ENCODE results near the gene AMBN.
A peak's percentile ranks its signal among the peaks of the same experiment; 100 is the strongest.

Gene AMBN, protein sequence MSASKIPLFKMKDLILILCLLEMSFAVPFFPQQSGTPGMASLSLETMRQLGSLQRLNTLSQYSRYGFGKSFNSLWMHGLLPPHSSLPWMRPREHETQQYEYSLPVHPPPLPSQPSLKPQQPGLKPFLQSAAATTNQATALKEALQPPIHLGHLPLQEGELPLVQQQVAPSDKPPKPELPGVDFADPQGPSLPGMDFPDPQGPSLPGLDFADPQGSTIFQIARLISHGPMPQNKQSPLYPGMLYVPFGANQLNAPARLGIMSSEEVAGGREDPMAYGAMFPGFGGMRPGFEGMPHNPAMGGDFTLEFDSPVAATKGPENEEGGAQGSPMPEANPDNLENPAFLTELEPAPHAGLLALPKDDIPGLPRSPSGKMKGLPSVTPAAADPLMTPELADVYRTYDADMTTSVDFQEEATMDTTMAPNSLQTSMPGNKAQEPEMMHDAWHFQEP

DNA sequence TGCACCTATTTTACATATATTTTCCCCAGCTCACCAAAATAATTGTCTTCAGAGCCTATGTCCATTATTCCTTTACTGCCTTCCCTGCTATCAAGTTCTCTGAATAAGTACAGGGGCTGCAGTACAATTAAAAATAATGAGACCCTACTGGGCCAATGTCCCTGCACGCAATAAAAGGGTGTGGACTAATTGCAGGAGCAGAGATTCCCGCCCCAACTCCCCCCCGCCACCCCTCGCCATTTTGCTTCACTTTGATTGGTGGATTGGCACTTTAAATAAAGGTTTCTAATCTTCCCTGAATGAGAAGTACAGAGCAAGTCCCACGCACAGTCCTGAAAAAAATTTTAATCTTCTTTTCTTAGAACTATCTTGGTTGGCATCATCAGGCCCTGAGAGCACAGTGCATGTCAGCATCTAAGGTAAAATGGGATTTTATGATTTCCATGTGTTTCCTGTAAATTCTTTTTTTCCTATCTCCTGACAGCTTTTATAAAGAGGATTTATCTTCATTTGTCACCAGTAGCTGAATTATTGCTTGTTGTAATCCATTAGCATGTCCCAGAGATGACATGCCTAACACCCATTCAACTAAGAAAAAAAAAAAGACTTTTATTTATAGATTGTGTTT, at the start of gene AMBN:
Gene AMBN, plus strand, starts transcription at position 302 of the 628 bp plus-strand sequence. Its CDS starts 103 bp downstream, at position 405.
- DNase-seq: no peak

DNA sequence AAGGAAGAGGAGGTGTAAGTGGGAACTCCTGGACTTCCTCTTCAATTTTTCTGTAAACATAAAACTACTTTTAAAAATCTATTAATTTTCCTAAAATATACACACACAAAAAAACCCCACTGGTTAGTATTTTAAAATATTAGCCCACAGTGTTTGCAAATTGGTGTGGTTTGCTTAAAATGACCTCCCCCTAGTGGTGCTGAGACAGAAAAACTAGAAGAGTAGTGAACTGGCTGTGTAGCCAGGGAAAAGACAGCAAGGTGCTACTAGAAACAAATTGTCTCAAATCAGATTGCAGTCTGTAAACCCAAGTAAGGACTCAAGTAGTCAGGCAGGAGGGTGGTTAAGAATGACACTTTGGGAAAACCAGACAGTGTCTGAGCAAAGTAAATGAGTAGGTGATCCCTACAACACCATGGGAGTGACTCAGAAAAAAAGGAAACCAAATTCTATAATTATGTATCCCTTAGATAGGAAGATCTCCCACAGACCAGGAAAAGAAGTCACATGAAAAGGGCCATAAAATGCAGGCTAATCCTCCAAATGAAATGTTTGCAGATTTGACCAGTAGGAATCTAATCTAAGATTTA, 47.7 kb upstream of the AMBN start:
- no peak for DNase-seq

DNA sequence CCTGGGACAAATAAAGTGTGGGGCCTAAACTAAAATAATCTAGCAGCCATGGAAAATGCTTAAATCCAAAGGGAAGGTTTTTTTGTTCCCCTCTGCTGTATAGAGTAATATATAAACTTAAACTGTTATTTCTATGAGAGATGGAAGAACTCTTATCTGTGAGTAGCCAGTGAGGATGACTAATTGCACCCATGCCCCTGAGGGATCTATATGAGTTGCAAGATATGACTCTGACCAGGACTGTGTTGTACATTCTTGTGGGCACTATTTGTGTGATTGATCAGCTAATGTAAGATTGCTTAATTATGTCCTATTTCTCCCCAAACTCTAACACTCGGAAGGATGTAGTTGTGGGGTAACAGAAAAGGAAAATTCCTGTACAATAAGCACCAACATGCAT, 35.2 kb upstream of the AMBN start:
- no peak for DNase-seq

DNA sequence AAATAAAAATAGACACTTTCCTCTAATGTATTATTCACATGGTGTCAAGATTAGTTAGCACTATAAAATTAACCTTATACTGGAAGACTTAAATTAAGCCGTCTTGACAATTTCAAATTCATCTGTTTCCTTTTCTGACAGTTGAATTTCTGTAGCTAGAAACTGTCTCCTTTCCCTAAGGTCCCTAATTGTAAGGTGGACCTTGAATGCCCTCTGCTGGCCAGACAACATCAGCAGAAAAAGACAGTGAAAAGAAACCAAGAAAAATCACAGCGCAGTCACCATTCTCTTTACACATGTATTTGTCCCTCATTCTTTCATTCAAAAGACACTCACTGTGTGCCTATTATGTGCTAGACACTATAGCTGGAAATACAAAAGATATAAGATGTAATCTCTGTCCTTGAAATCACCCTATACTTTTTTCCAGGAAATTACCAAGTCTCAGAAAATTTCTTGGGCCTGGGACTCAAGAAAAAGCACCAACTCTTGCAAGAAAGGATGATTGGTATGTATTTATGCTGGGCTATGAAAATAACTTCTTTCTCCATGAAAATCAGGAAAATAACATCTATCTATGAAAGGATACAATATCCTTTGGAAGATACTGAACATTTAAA, 32.7 kb upstream of the AMBN start:
- no peak for DNase-seq

DNA sequence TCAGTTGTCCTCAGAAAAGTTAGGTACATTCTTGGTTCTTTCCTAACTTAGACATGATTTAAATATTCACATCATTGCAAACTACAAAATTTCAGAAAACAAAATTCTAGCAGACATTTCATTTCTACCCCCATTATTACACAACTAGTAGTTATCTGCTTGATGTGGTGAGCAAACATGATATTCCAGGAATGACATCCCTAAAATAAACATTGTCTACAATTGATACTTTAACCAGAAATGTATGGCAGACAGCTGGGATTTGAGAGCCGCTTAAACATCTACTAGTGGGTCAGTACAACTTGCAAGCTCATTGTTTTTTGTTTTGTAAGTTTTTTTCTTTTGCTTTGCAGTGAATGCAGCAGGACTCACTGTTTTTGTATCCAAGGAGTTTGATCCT, 32.1 kb upstream of the AMBN start:
- DNase-seq: no peak

DNA sequence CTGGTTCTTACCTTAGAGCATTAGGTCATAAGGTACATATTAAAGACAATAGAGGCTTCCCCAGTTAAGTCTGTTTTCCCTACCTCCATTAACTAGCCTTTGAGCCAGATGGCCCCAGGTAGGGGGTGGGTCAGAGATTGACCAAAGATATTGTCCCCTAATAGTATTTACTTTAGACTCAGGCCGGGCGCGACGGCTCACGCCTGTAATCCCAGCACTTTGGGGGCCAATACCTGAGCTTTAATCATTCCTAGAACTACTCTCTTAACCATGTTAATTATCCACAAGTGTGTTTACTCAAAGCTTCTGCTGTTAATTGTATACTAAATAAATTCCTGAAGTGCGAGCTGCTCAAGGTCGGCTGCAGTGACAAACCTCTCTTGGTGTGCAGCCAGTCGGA, 28.0 kb upstream of the AMBN start:
- DNase-seq: no peak

DNA sequence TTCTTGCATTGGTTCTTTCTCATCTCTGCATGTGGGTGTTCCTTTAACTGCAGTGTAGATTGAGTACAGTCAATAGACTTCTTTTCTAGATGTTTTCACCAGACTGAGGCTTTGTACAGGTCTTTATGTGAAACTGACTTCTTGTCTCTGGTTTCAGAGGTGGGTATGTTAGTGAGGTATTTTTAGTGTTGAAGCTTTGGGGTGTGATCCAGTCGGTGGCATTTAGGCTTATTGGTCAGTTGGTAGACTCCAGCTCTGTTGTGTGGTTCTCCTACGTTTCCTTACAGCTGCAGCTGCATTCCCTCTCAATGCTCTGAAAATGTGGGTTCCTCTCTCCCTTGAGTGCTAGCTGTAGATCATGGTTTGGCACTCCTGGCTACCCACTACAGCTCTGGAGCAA, 21.3 kb upstream of the AMBN start:
- no peak for DNase-seq

DNA sequence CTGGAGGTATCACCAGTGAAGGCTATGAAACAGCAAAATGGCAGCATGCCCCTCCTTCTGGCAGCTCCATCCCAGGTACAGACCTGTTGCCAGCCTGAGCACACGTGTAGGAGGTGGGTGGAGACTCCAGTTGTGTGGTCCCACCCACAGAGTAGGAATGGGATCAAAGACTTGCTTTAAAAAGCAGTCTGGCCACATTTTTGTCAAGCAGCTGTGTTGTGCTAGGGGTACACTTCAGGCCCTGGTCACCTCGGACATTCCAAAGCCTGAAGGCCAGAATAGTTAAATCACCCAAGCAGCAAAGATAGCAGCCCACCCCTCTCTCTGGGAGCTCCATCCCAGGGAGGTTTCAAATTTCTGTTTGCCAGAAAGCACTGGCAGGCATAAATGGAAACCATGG, 20.3 kb upstream of the AMBN start:
- DNase-seq: no peak

DNA sequence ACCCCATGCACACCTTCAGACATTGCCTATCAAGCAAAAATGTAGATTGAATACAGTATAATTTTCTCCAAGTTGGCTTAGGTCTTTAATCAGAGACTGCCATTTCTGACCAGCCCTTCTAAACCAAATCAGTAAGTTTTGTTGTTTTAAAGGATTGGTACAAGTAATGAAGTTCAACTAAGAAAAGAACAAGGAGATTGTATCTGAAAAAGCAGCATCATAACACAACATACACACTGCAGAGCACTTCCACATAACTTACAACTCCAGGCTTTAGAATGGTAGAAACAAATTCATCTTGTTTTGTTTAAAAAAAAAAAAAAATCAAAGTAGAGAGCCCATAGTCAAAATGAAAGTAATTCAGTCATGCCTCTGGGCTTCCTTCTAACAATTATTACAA, 16.1 kb upstream of the AMBN start:
- no peak for DNase-seq

DNA sequence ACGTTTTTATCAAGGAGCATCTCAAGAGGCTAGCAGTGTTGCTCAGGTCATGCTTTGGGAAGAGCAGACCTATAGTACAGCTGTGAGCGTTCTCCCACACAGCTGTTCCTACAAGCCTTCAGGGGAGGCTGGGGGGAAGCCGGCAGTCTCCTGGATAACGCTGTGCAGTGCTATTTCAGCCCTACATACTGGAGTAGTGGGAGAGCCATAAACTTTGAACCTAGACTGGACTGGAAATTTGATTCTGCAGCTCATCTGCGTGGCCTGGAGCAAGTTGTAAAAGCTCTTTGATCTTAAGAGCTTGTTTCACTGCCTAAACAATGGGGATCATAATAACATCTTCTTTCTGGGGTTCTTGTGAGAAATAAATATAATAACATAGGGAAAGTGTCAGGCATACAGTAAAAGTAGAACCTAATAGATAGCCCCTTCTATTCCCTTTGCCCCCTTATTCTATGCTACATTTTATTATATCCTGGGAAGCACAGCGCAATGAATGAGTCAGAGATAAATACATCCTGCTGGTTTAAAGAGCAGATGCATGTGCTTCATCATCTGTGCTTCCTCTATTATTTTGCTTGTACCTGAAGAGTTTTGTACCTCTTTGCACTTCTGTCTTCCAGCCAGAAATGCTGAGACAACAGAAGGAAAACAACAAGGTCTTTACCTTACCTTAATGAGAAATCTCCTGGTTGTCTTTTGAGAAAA, 14.7 kb upstream of the AMBN start:
- DNase-seq: no peak

DNA sequence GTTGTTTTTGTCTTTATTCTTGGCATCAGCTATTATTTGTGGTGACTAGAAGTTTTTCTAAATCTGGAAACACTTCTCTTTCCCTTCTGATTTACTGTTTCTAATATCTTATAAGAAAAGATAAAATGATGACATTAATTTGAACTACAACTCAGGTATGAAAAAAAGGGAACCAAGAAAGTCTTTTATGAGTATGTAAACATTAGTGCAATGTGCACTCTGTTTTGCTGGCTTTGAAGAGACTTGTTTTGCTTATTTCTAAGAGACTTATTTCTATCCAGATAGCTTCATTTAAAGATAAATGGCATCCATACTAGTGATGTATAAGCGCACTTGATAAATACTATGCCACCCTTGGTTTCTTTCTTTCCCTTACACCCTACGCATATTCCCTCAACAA, 10.1 kb upstream of the AMBN start:
- no peak for DNase-seq

DNA sequence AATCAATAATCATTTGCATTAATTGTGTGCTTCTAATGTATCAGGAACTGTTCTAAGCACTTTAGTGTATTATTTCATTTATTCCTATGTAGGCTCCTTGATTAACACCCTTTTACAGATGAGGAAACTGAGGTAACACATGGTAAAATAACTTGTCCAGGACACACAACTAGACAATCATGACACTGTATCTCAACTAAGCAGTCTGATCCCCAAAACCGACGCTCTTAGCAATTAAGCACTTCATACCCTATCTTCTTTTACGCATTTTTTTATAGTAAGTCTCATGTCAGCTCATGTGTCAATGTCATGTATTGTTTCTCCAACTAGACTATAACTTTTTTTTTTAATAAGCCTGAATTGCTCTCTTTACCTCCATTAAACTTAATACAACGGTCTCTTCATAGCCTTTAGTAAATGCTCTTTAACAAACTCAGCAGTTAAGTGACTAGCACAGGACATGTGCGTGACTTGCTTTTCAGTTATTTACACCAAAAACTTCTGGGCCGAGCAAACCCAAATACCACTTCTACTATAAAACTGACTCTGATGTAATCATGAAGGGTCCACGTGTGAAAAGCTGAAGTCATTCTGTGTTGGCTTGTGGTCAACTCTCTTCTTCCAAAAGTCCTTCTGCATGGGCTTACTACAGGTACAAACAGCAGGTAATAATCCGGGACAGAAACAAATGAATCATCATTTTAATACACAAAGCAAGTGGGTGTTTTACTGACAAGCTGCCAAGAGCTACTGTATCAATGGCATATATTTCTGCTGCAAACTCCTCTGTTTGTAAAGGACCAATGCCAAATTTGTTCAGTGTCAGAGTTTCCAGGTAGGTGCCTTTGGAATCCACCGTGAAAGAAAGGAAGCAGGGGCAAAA, 7.9 kb upstream of the AMBN start:
- DNase-seq: no peak

DNA sequence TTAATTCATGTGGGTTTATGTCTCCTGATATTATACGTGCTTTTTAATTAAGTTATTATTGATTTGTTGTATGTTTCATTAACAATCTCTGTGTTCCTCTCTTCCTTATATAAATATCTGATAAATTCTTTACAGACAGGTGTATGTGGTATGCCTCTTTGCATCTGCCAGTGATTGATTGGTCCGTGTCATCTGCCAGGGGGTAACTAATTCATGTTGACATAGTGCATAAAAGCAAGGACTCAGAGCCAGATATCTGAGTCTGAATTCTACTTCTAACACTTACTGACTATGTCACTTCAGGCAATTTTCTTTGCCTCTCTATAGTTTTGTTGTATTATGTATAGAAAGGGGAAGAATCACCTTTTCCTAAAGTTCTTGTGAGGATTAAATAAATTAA, 5.2 kb upstream of the AMBN start:
- no peak for DNase-seq

DNA sequence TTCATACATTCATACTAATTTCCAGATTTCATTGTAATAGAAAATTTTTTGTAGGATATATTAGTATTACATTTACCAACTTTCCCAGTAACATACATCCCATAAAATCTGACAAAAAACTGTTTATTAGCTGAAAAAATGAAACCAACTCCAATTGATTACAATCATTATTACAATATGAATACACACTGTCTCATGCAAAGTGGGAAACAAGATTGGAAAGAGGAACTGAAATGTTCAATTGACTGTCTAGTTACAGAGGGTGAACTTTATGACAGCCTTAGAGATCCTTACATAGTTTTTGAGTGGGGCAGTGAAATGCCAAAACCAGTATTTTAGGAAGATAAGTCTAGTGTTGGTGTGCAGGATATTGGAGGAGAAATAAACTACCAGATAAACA, 2.3 kb upstream of the AMBN start:
- DNase-seq: no peak

DNA sequence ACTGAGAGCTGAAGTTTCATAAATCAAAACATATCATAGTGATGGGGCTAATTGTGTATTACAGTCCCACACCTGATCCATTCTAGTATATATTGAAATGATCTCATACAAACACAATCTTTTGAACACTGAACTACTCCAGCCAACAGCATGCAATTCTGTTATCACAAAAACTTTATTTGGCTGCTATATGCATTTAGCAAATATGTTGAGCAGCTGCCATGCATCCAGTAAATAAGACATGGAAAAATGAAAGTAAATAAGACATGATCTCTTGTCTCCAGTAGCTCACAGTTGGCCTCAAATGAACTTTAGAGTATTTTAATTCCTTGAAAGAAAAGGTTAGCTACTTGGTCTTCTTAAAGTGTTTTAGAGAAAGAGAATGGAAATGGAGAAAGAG, 2.1 kb downstream of the AMBN start:
- DNase-seq: no peak

DNA sequence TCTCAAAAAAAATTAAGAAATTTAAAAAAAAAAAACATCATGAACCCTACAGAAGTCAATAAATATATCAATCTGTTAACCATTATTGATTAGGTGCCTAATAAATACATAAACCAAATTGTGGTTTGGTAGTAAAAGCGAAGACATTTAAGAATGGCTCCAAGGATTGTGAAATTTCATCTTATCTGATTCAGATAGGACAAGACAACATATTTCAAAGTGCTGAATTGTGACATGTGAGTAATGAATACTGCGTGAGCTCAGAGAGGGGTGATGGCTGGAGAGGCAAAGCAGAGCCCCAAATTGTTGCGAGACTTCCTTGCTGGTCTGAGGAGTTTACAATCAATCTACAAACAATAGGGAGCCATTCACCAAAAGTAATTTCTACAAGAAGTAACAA, 8.2 kb downstream of the AMBN start:
- DNase-seq: no peak

DNA sequence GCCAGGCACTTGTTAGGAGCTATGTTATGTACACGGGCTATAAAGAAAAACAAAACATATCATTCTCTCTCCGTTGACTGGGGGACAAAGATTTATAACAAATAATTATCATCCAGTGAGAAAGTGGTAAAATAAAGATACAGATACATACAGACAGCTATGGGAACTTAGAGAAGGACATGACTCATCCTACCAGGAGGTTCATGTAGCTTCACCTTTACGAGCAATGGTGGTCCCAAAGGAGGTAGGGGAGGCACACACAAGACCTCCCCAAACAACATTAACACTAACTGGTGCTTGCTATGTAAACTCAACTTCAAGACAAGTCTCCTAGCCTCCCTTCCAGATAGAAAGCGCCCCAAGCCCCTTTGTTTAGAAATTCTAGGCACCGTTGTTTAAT, 8.9 kb downstream of the AMBN start:
- DNase-seq: no peak

DNA sequence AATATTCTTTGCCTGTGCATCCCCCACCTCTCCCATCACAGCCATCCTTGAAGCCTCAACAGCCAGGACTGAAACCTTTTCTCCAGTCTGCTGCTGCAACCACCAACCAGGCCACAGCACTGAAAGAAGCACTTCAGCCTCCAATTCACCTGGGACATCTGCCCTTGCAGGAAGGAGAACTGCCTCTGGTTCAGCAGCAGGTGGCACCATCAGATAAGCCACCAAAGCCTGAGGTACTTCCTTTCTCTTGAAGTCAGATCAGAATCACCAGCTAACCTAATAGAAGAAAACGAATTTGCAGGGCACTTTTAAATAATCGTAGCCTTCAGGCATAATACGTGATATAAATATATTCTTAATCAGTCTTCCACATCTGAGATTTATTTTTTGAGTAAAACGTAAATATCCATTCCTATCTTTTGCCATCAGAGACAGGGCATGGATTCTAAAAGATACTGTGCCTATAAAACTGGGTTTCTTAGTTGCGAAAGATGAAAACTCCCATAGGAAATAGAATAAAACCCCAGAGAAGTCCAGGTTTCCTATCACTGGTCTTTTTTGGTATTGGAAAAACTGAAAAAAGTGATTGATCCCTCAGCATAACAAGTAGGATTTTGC, 9.5 kb downstream of the AMBN start:
- peak; percentile 76 for DNase-seq

DNA sequence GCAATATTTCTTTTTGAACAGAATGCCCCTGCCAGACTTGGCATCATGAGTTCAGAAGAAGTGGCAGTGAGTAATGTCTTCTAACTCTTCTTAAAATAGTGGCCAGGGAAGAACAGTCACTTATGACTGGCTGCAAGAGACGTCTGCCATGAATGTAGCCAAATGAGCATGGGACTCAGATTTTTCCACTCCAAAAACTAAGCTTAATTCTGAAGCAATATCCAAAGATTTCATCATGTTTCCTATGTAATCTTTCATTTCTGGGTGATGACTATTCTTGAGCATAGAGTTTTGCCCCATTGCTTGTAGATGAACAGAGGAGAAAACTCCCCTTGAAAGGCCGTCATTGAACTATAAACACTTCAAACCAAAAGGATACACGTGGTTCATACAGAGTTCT, 11.8 kb downstream of the AMBN start:
- DNase-seq: no peak

DNA sequence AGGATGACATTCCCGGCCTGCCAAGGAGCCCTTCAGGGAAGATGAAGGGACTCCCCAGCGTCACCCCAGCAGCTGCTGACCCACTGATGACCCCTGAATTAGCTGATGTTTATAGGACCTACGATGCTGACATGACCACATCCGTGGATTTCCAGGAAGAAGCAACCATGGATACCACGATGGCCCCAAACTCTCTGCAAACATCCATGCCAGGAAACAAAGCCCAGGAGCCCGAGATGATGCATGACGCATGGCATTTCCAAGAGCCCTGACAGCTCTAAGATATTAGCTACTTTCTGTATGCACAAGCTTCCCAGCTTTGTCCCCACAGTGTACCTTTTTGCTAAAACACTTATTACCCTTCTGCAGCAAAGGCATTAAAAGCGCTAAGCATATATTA, 14.4 kb downstream of the AMBN start:
- no peak for DNase-seq

DNA sequence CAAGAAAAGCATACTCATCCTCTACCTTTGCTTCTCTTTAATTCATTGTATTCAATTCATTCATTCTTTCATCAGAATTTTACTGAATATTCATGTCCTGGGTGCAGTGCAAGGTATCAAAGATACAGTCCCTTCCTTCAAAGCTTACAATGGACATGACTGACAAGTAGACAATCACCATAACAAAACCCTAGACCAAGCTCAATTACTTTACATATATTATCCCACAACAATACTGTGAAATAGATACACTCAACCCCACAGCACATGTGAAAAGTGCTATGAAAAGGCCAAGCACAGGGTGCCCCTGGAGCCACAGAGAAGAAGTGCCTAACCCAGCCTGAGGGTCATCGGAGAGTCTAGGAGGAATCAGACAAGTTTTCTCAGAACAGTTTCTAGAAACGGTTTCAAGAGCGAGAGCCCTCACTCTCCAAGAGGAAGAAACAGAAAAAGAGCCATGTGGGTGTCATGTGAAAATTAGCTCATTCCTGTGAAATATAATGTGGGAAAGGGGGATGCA, 15.3 kb downstream of the AMBN start:
- no peak for DNase-seq

Data from CD4-positive, alpha-beta T cell treated with Interleukin-15 for 1 hour (primary cell).